Measurements from ENCODE around the gene C18orf32. TPM values are rescaled to one million over a fixed set of nuclear protein-coding genes. Genes with fewer than 3 reads are reported as not detected.
"Not testable (repeated sequence)": the region's sequence is repeated elsewhere in the genome, so short reads cannot be mapped to it uniquely, and the experiment has no call there.

The C18orf32 gene
- total RNA-seq, 1 experiment from 2014 or later: 44.7 TPM

DNA sequence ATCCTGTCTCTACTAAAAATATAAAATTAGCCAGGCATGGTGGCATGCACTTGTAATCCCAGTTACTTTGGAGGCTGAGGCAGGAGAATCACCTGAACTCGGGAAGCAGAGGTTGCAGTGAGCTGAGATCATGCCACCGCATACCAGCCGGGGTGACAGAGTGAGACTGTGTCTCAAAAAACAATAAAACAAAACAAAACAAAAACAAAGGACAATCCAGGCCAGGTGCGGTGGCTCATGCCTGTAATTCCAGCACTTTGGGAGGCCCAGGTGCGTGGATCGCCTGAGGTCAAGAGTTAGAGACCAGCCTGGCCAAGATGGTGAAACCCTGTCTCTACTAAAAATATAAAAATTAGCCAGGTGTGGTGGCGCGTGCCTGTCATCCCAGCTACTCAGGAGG is 25.8 kb upstream of the C18orf32 start:
- in situ Hi-C loops (cut with HindIII; ENCODE audit: low pct_unique_long_range_greater_than_20kb, low sequenced_read_pairs); DNase-seq (ENCODE audit: low read depth, low spot score): not testable (repeated sequence)

DNA sequence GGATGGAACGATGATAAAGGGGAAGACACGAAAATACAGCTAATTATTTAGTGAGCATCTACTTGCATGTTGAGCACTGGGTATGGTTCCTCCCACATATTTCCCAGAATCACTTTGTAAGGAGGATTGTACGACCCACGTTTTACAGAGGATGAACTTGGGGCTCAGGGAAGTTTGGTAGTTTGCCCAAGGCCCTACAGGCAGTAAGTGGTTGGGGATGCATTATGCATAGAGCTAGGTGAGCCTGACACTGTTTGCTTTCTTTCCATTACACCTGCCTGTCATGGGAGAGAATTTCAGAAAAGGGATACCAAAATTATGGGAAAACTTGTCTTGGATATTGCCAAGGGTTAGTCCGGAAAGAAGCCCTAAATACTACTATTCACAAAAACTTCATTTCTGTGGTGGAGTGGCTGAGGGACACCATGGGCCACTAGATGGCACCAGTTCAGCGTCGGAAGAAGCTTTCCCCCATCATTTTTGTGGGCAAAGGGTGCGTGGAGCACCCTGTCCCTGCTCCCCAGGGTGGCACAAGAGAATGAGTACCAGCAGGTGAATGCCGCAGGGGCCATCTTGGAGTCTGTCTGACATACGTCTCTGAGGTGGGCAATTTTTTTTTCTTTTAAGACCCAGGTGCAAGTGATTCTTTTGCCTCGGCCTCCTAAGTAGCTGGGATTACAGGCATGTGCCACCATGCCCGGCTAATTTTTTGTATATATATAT is 23.5 kb upstream of the C18orf32 start:
- in situ Hi-C loops (cut with HindIII; ENCODE audit: low pct_unique_long_range_greater_than_20kb, low sequenced_read_pairs): no loop called here

DNA sequence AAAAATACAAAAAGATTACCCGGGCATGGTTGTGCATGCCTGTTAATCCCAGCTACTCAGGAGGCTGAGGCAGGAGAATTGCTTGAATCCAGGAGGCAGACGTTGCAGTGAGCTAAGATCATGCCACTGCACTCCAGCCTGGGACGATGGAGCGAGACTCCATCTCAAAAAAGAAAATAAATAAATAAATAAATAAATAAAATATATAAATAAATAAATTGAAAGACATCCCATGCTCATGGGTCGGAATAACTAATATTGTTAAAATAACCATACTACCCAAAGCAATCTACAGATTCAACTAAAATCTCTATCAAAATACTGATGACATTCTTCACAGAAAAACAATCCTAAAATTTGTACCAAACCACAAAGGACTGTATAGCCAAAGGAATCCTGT is 19.4 kb upstream of the C18orf32 start:
- in situ Hi-C loops (cut with HindIII; ENCODE audit: low pct_unique_long_range_greater_than_20kb, low sequenced_read_pairs); DNase-seq (ENCODE audit: low read depth, low spot score): not testable (repeated sequence)

More for the DNA sequence above, 23.5 kb upstream of the C18orf32 start:
- peak; percentile 64 for DNase-seq (ENCODE audit: low read depth, low spot score)

DNA sequence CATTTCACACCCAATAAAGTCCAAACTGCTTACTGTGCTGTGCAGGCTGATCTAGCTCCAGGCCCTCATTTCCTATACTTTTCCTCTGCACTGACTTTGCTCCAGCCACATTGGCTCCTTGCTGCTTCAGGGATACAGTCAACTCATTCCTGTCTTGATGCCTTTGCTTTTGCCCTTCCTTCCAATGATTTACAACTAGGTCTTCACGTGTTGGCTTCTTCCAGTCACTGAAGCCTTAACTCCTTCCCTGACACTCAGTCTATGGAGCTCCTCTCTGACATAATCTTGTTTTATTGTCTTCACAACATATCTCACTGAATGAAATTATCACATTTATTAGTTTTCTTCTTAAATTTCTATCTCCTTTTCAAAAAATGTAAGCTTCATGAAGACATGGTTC is 16.9 kb upstream of the C18orf32 start:
- in situ Hi-C loops (cut with HindIII; ENCODE audit: low pct_unique_long_range_greater_than_20kb, low sequenced_read_pairs): no loop called here

DNA sequence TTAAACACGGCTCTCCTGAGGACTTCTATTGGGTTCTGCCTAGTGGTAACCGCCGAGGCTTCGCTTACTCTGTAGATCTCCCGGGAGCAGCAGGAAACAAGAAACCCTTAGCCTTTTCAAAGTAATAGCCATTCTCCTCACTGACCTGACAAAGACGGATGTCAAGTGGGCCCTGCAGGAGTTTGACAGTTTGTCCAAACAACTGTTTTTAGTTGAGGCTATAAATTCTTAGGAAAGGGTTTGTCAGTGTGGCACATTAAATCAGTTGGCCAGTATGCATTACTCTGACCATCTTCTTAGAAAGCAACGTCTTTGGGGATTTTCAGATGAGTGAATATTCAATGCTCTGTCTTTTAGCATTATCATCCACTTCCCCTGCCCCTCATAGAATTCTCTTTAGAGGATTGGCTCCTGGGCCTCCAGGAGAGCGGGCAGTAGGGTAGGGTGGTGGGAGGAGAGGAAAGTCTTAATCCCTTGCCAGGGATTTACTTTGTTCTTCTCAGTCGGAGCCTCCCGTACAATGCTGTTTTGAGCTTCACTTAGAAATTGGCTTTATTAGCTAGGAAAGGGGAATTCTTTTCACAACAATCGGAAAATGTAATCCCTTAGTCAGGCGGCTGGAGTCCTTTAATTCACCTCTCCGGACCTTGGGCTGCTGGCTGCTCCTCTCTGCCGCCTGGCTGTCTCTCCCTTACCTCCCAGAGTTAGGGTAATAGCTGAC is 13.3 kb upstream of the C18orf32 start:
- DNase-seq (ENCODE audit: low read depth, low spot score): no peak
- in situ Hi-C loops (cut with HindIII; ENCODE audit: low pct_unique_long_range_greater_than_20kb, low sequenced_read_pairs): no loop called here

More for the DNA sequence above, 16.9 kb upstream of the C18orf32 start:
- no peak for DNase-seq (ENCODE audit: low read depth, low spot score)

DNA sequence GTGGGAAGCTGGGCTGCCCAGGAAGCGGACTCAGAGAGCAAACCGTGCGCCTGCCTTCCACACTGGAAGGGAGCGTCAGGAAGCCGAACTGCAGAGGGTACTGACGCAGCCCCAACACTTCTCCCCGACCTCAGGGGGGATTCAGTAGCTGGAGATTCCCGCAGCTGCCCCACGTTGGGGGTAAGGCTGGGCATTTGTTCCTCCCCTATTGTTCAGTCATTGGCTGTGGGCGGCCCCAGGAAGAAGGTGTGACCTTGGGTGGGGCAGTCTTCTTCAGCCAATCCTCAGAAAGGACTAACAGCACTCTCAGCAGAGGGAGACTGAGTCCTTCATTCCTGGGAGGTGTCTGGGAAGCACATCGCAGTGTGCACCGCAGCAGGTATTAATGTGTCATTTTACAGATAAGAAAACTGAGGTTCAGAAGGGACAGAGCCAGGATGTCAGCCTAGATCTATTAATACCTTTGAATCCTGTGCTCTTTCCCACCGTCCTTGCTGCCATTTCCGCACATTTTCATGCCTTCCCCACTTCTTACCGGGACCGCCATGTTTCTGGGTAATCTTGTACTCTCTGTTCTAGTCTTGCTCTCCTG is 12.1 kb upstream of the C18orf32 start:
- in situ Hi-C loops (cut with HindIII; ENCODE audit: low pct_unique_long_range_greater_than_20kb, low sequenced_read_pairs): no loop called here
- no peak for DNase-seq (ENCODE audit: low read depth, low spot score)

DNA sequence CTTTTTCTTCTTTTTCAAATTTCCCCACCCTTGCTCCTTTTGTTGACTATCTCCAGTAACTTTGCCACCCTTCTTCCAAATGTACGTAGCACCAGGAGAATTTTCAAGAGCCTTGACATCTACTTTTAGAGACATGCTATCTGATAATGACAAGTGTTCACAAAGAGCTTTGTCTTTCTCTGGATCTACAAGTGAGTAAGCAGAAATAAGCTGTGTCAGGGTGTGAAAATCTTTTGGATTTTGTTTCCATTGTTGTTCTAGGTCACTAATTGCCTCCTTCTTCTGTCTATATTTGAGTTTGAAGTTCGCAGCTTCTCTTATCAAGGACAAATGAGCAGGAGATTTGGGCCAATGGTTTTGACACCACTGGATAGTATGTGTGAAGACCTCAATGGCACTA is 8.4 kb upstream of the C18orf32 start:
- no peak for DNase-seq (ENCODE audit: low read depth, low spot score)
- in situ Hi-C loops (cut with HindIII; ENCODE audit: low pct_unique_long_range_greater_than_20kb, low sequenced_read_pairs): no loop called here

DNA sequence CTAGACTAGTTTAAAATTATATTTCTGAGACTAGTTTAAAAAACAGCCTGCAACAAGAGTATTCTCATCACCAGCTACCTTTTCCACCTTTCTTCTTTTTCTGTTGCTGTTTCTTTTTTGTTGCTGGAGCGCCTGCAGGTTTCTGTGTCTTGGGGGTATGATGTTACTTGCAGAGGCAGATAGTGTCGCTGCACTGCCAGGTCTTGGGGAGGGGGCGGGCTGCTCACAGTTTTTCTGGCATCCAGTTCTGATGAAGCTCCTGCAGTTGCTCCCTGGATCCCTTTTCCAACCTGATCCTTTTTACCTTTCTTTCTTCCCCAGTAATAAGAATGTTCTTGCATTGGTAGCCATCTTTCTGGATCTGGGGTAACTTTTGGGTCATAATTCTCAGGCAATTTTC is 8.0 kb upstream of the C18orf32 start:
- no peak for DNase-seq (ENCODE audit: low read depth, low spot score)
- in situ Hi-C loops (cut with HindIII; ENCODE audit: low pct_unique_long_range_greater_than_20kb, low sequenced_read_pairs): no loop called here

DNA sequence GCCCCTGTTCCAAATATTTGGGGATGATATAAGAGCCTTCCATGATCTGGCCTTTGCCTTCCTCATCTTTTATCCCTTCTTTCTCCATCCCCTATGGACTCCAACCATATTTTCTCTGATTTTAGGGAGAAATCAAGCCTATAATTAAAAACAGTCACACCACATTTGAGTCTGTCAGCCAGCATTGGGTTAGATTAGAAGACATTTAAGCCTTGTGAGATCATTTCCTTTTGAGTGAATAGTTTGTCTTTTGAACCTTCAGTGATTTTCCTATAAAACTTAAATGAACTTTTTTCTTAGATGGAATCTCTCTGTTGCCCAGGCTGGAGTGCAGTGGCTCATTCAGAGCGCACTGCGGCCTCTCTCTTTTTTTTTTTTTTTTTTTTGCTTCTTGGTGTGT is 7.6 kb upstream of the C18orf32 start:
- in situ Hi-C loops (cut with HindIII; ENCODE audit: low pct_unique_long_range_greater_than_20kb, low sequenced_read_pairs): no loop called here
- DNase-seq (ENCODE audit: low read depth, low spot score): no peak

DNA sequence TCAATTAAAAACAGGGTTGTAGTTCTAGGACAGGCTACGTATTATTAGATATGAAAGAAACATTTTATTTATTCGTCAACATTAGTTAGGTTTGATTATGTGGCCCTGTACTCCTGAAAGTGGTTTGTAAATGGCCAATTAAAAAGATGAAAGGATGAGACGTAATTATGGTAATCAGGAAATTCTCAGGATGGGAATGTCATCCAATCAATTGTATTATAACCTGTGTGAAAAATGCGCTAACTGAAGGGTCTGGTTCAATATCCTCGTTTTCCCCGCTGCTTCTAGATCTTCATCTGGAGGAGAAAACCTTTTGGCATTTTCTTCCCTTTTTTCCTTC is 5.6 kb upstream of the C18orf32 start:
- no peak for DNase-seq (ENCODE audit: low read depth, low spot score)
- in situ Hi-C loops (cut with HindIII; ENCODE audit: low pct_unique_long_range_greater_than_20kb, low sequenced_read_pairs): no loop called here

DNA sequence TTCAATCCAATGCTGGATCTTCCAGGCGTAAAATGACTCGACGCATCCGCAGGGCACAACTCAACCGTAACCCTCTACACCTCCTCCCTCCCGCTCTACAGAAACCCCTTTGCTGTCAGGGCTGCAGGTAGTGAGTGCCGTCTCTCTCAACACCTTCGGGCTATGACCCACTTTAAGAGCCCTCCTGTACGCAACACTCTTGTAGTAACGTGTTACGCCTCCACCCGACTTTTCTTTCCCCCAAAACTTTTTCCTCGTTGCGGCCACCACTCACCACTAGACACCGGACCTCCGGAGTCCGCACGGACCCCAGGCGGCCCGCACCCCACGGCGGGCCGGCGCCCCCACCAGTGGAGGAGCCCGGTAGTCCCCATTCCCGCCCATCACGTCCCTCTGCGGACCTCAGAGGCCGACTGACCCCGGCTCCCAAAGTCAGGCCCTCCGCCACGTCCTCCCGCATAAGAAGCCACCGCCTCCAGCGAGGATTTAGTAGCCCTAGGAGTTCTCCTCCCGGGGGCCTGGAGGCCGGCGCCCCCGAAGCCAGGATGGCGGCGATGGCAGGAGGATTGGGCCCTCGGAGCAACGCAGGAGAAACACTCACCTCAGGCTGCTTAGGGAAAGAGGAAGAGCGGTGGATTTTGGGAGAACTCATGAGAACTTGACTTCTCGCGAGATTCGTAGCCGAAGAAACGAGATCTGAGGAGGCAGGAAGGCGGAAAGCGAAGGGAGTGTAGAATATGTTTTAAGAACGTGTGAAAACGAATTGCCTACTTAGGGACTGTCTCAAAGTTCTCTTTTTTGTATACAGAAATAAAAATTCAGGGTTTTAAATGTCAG is 5.0 kb upstream of the C18orf32 start, which contains the start of gene RPL17:
TSS of gene RPL17 (minus strand) at position 609 of the 837 bp plus-strand sequence.
- in situ Hi-C loops (cut with HindIII; ENCODE audit: low pct_unique_long_range_greater_than_20kb, low sequenced_read_pairs): no loop called here
- DNase-seq (ENCODE audit: low read depth, low spot score): peak; percentile 98

DNA sequence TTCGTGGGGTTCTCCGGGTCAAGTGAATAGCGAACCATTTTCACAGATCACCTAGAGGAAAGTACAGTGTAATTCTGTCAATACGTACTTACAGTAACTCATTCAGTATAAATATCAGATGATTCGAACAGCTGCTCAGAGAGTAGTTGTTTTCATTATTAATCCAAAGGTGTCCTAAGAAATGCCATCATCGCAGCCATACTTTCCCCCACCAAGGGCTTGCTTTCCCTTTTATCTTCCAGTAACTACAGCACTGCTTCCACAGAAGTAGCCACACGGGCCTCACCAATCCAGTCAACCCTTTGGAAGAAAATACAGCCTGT is 4.5 kb upstream of the C18orf32 start:
- in situ Hi-C loops (cut with HindIII; ENCODE audit: low pct_unique_long_range_greater_than_20kb, low sequenced_read_pairs): no loop called here
- DNase-seq (ENCODE audit: low read depth, low spot score): peak; percentile 22

DNA sequence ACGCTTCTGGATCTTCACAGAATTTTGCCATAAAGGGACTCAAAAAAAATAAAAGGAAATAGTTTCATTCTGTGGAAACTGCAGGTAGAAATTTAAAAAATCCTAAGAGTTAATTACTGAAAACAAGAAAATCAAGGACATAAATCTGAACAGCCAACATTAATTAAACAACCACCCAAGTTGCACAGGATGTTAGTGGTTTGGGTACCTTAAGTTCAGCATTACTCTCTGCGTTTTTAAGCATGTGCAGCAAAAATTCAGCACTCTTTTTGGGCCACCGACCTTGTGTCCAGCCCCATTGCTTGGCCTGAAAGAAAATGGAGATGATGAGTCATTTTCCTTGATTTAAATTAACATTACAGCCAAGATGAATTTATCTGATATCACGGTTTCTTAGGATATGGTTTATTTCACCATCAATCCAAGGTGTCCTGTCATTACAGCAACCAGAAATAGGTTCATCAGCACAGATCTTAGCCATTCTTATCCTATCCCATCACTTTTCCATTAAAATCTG is 3.3 kb upstream of the C18orf32 start:
- in situ Hi-C loops (cut with HindIII; ENCODE audit: low pct_unique_long_range_greater_than_20kb, low sequenced_read_pairs): no loop called here
- DNase-seq (ENCODE audit: low read depth, low spot score): no peak

DNA sequence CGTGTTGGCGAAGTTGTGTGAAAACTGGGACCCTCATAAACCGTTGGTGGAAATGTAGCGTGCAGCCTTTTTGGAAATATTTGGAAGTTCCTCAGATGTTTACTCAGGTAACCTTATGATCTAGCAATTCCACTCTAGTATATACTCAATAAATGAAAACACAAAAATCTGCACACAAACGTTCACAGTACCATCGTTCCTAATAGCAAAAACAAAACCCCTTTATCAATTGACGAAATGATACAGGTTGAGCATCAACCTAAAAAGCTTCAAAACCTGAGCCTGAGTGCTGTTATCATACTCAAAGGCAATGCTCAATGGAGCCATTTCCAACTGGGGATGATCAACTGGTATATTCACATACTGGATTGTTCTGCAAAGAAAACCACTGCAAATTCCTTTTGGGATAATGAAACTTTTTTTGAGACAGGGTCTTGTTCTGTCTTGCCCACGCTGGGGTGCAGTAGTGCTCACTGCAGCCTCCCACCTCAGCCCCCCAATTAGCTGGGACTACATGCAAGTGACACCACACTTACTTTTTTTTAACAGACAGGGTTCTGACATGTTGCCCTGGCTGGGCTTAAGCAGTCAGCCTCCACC is 777 bp upstream of the C18orf32 start:
- no peak for DNase-seq (ENCODE audit: low read depth, low spot score)
- in situ Hi-C loops (cut with HindIII; ENCODE audit: low pct_unique_long_range_greater_than_20kb, low sequenced_read_pairs): no loop called here

DNA sequence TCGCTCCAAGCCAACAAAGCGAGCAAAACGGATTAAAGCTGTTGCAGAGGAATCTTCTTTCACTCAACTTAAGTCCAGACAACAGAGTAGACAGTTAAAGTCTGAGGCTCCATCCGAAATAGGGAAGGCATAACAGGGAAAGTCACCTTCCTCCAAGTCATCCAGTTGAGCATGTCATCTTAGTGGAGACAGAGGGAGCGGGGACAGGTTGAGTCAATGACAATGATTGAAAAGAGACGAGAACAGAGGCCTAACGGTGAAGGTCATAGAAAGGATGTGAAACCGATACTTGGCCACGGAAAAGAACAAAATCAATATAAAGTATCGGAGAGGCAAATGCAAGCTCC is 455 bp downstream of the C18orf32 start:
- in situ Hi-C loops (cut with HindIII; ENCODE audit: low pct_unique_long_range_greater_than_20kb, low sequenced_read_pairs): no loop called here
- no peak for DNase-seq (ENCODE audit: low read depth, low spot score)

DNA sequence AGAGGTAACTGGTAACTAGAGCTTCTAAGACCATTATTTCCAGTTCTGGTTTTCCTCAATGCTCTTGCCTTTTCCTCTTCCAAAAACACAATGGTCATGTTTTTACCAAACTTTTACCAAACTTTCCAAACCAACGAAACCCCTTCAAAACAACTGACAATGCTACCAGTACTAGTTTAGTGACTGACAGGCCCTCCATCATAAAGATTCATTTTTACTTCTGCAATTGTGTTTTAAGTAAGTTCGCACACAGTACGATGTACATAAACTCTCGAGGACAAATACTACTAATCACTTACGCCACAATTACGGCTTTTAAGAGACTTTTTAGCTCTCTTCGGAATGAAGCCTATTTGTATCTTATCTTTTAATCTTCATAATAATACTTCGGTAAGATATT is 900 bp downstream of the C18orf32 start:
- DNase-seq (ENCODE audit: low read depth, low spot score): no peak

DNA sequence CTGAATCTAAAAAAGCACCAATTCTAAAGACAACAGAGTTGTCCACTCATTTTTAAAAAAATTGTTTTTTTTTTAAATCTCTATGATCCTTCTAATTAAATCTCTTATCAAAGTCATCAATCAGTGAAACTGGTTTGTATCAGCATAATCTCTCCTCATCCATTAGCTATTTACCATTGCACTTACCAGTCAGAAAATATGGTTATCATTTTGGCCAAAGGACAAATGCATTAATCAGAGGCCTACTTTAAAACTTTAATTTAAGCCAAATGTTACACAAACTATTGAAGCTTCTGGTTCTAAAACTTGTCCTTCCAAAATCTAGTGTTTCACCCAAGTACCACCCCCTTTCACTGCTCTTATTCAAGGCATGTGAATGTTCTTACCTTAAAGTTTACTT is 3.8 kb downstream of the C18orf32 start:
- in situ Hi-C loops (cut with HindIII; ENCODE audit: low pct_unique_long_range_greater_than_20kb, low sequenced_read_pairs): no loop called here
- no peak for DNase-seq (ENCODE audit: low read depth, low spot score)

More for the DNA sequence above, 900 bp downstream of the C18orf32 start:
- in situ Hi-C loops (cut with HindIII; ENCODE audit: low pct_unique_long_range_greater_than_20kb, low sequenced_read_pairs): no loop called here

DNA sequence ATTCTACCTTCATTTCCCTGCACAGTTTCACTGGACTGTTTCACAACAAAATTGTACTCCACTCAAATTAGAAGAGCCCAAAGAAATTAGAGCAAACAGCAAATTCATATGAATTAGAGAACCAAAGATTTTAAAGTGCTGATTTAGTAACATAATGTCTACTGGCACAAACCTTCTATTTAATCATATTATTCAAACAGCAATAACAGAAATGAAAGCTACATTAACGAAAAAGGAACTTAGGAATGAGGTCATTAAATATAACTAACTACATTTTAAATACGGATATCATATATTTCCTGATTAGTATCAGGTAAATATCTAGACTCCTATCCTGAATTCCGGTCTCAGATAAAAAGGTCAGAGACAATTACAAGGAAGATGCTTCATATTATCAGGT is 5.1 kb downstream of the C18orf32 start:
- in situ Hi-C loops (cut with HindIII; ENCODE audit: low pct_unique_long_range_greater_than_20kb, low sequenced_read_pairs): no loop called here
- DNase-seq (ENCODE audit: low read depth, low spot score): no peak
